SK-N-SH treated with all-trans-retinoic acid at 6 μM for 48 hours (cell line): ENCODE data around the gene CETN2.
A peak's percentile ranks its signal among the peaks of the same experiment; 100 is the strongest.

ENCODE experiments used
- ATAC-seq: fragments of 200-7000 bp; cut with Tn5 transposase; 3 replicates; pipeline ENCODE4 v1.9.1; 2020; ENCODE audit warnings: mild to moderate bottlenecking, moderate library complexity
- ARNTL ChIP-seq: fragments of 450-650 bp; formaldehyde crosslinking; IDR thresholded peaks from 2 replicates; pipeline ENCODE4 v1.5.0; 2020; ENCODE audit warnings: low read depth, mild to moderate bottlenecking, moderate library complexity, borderline replicate concordance
- BACH2 ChIP-seq: fragments of 250-450 bp; sonication (Bioruptor Pico); IDR thresholded peaks from 2 replicates; pipeline ENCODE4 v1.9.0; 2021; ENCODE audit warnings: mild to moderate bottlenecking, borderline replicate concordance
- ESRRG ChIP-seq: fragments of 250-450 bp; sonication (Bioruptor Pico); IDR thresholded peaks from 2 replicates; pipeline ENCODE4 v1.6.1; 2021; ENCODE audit warnings: mild to moderate bottlenecking
- GLIS3 ChIP-seq: fragments of 250-450 bp; sonication (Bioruptor Pico); IDR thresholded peaks from 2 replicates; pipeline ENCODE4 v1.5.0; 2020; ENCODE audit warnings: mild to moderate bottlenecking, moderate library complexity
- ISL1 ChIP-seq: fragments of 250-450 bp; sonication (Bioruptor Pico); IDR thresholded peaks from 2 replicates; pipeline ENCODE4 v2.1.2; 2022; ENCODE audit warnings: mild to moderate bottlenecking, moderate library complexity
- OSR1 ChIP-seq: fragments of 250-450 bp; sonication (Bioruptor Pico); IDR thresholded peaks from 2 replicates; pipeline ENCODE4 v1.8.0; 2022; ENCODE audit warnings: moderate library complexity, mild to moderate bottlenecking, inconsistent platforms
- PPARA ChIP-seq: fragments of 250-450 bp; sonication (Bioruptor Pico); IDR thresholded peaks from 2 replicates; pipeline ENCODE4 v1.5.0; 2020; ENCODE audit warnings: mild to moderate bottlenecking, borderline replicate concordance
- RARB ChIP-seq: fragments of 250-450 bp; sonication (Bioruptor Pico); IDR thresholded peaks from 2 replicates; pipeline ENCODE4 v1.8.0; 2021; ENCODE audit warnings: mild to moderate bottlenecking, moderate library complexity
- SNAI2 ChIP-seq: fragments of 250-450 bp; sonication (Bioruptor Pico); IDR thresholded peaks from 2 replicates; pipeline ENCODE4 v1.5.0; 2020; ENCODE audit warnings: mild to moderate bottlenecking, moderate library complexity
- TCF4 ChIP-seq: fragments of 250-450 bp; sonication (Bioruptor Pico); IDR thresholded peaks from 2 replicates; pipeline ENCODE4 v1.8.0; 2021; ENCODE audit warnings: mild to moderate bottlenecking, moderate library complexity, borderline replicate concordance
- TOX ChIP-seq: fragments of 250-450 bp; sonication (Bioruptor Pico); IDR thresholded peaks from 2 replicates; pipeline ENCODE4 v1.8.0; 2021; ENCODE audit warnings: mild to moderate bottlenecking, moderate library complexity, borderline replicate concordance
- ZFP3 ChIP-seq: fragments of 250-450 bp; sonication (Bioruptor Pico); IDR thresholded peaks from 2 replicates; pipeline ENCODE4 v1.5.0; 2020; ENCODE audit warnings: mild to moderate bottlenecking, moderate library complexity
- ZNF565 ChIP-seq: fragments of 450-650 bp; formaldehyde crosslinking; conservative IDR thresholded peaks from 2 replicates; pipeline ENCODE4 v1.5.0; 2020; ENCODE audit warnings: low read depth, mild to moderate bottlenecking, moderate library complexity
- ZNF70 ChIP-seq: fragments of 450-650 bp; formaldehyde crosslinking; IDR thresholded peaks from 2 replicates; pipeline ENCODE4 v1.5.0; 2020; ENCODE audit warnings: mild to moderate bottlenecking, moderate library complexity
- TF ChIP-seq, protein P1 (sequence below): fragments of 250-450 bp; sonication (Bioruptor Pico); IDR thresholded peaks from 2 replicates; pipeline ENCODE4 v1.5.0; 2020; ENCODE audit warnings: mild to moderate bottlenecking, moderate library complexity
- TF ChIP-seq, protein P2 (sequence below): fragments of 250-450 bp; sonication (Bioruptor Pico); IDR thresholded peaks from 2 replicates; pipeline ENCODE4 v1.5.1; 2021; ENCODE audit warnings: mild to moderate bottlenecking, moderate library complexity
- TF ChIP-seq, protein P3 (sequence below): fragments of 250-450 bp; sonication (Bioruptor Pico); IDR thresholded peaks from 2 replicates; pipeline ENCODE4 v1.8.0; 2020; ENCODE audit warnings: mild to moderate bottlenecking, moderate library complexity, borderline replicate concordance
- TF ChIP-seq, protein P4 (sequence below): fragments of 250-450 bp; sonication (Bioruptor Pico); IDR thresholded peaks from 2 replicates; pipeline ENCODE4 v1.8.0; 2021; ENCODE audit warnings: low read depth, mild to moderate bottlenecking, moderate library complexity, borderline replicate concordance
- TF ChIP-seq, protein P5 (sequence below): fragments of 250-450 bp; sonication (Bioruptor Pico); IDR thresholded peaks from 2 replicates; pipeline ENCODE4 v1.5.1; 2020; ENCODE audit warnings: low read depth, mild to moderate bottlenecking, moderate library complexity

Gene CETN2

DNA sequence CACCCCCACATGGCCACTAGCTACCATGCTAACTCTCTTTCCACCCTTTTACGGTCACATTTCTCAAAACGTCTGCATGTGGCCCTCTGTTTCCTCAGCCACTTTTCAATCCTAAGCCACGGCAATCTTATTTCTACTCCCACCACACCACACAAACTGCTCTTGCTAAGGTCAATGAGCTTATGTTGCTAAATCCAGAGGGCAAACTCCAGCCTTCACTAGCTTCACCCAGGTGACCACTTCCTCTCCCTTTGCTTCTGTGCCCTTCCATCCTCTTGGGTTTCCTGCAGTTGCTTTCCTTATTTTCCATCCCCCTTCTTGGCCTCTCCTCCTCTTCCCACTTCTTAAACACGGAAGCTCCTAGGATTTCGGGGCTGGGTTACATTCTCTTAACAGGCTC, 16.5 kb downstream of the CETN2 start:
- no peak for TF ChIP-seq ZNF565 (CRISPR knock-in tag)
- no peak for TF ChIP-seq OSR1 (CRISPR knock-in tag)
- TF ChIP-seq, protein P1, sequence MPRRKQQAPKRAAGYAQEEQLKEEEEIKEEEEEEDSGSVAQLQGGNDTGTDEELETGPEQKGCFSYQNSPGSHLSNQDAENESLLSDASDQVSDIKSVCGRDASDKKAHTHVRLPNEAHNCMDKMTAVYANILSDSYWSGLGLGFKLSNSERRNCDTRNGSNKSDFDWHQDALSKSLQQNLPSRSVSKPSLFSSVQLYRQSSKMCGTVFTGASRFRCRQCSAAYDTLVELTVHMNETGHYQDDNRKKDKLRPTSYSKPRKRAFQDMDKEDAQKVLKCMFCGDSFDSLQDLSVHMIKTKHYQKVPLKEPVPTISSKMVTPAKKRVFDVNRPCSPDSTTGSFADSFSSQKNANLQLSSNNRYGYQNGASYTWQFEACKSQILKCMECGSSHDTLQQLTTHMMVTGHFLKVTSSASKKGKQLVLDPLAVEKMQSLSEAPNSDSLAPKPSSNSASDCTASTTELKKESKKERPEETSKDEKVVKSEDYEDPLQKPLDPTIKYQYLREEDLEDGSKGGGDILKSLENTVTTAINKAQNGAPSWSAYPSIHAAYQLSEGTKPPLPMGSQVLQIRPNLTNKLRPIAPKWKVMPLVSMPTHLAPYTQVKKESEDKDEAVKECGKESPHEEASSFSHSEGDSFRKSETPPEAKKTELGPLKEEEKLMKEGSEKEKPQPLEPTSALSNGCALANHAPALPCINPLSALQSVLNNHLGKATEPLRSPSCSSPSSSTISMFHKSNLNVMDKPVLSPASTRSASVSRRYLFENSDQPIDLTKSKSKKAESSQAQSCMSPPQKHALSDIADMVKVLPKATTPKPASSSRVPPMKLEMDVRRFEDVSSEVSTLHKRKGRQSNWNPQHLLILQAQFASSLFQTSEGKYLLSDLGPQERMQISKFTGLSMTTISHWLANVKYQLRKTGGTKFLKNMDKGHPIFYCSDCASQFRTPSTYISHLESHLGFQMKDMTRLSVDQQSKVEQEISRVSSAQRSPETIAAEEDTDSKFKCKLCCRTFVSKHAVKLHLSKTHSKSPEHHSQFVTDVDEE (CRISPR knock-in tag) = no peak
- TF ChIP-seq SNAI2 (CRISPR knock-in tag) = no peak
- TF ChIP-seq, protein P2, sequence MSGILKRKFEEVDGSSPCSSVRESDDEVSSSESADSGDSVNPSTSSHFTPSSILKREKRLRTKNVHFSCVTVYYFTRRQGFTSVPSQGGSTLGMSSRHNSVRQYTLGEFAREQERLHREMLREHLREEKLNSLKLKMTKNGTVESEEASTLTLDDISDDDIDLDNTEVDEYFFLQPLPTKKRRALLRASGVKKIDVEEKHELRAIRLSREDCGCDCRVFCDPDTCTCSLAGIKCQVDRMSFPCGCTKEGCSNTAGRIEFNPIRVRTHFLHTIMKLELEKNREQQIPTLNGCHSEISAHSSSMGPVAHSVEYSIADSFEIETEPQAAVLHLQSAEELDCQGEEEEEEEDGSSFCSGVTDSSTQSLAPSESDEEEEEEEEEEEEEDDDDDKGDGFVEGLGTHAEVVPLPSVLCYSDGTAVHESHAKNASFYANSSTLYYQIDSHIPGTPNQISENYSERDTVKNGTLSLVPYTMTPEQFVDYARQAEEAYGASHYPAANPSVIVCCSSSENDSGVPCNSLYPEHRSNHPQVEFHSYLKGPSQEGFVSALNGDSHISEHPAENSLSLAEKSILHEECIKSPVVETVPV = no peak
- no peak for TF ChIP-seq ARNTL (CRISPR knock-in tag)
- TF ChIP-seq ISL1 (CRISPR knock-in tag) = no peak
- TF ChIP-seq, protein P3, sequence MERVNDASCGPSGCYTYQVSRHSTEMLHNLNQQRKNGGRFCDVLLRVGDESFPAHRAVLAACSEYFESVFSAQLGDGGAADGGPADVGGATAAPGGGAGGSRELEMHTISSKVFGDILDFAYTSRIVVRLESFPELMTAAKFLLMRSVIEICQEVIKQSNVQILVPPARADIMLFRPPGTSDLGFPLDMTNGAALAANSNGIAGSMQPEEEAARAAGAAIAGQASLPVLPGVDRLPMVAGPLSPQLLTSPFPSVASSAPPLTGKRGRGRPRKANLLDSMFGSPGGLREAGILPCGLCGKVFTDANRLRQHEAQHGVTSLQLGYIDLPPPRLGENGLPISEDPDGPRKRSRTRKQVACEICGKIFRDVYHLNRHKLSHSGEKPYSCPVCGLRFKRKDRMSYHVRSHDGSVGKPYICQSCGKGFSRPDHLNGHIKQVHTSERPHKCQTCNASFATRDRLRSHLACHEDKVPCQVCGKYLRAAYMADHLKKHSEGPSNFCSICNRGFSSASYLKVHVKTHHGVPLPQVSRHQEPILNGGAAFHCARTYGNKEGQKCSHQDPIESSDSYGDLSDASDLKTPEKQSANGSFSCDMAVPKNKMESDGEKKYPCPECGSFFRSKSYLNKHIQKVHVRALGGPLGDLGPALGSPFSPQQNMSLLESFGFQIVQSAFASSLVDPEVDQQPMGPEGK = no peak
- TF ChIP-seq ZFP3 (CRISPR knock-in tag) = no peak
- no peak for TF ChIP-seq BACH2
- TF ChIP-seq TCF4 = no peak
- no peak for TF ChIP-seq TOX (CRISPR knock-in tag)
- TF ChIP-seq PPARA (CRISPR knock-in tag) = no peak
- TF ChIP-seq RARB (CRISPR knock-in tag) = no peak
- no peak for TF ChIP-seq GLIS3 (CRISPR knock-in tag)
- TF ChIP-seq ZNF70 = no peak
- TF ChIP-seq, protein P4, sequence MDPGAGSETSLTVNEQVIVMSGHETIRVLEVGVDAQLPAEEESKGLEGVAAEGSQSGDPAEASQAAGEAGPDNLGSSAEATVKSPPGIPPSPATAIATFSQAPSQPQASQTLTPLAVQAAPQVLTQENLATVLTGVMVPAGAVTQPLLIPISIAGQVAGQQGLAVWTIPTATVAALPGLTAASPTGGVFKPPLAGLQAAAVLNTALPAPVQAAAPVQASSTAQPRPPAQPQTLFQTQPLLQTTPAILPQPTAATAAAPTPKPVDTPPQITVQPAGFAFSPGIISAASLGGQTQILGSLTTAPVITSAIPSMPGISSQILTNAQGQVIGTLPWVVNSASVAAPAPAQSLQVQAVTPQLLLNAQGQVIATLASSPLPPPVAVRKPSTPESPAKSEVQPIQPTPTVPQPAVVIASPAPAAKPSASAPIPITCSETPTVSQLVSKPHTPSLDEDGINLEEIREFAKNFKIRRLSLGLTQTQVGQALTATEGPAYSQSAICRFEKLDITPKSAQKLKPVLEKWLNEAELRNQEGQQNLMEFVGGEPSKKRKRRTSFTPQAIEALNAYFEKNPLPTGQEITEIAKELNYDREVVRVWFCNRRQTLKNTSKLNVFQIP = no peak
- no peak for ATAC-seq

DNA sequence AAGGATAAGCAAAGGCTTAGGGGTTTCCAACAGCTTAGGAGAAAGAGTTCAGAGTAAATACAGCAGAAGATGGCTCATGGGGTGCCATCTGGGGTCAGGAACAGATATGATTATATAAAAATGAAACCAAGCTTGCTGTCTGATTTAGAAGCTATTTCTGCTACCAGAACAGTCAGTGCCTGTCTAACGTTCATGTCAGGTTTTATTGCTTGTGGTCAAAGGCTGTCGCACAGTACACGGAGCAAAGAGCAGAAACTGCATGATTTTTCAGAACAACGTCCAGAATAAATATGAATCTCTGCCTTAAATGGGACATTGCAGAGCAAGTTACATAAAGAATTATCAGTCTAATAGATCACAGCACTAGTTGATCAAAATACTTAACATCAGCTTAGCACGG, 17.4 kb downstream of the CETN2 start:
- ATAC-seq = peak; percentile 17; the same call in 1 of the 3 replicates
- TF ChIP-seq, protein P2 = no peak
- TF ChIP-seq ISL1 (CRISPR knock-in tag) = no peak

DNA sequence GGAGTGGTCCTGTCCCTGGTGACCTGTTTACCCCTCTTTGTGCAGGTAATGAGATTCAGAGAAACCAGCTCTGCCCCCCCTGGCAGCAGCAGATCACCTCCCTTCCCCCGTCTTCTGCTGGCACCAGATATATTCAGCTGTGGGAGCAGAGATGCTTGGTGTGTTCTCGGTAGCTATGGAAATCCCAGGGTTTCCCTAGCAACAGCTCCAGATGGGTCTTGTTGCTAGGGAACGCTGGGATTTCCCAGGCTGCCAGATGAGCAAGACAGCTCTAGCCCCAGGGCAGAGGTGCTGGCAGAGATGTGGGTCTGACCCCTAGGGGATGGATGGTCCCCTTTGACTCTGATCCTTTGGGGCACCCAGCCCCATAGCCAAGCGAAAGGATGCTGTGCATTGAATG, 20.2 kb downstream of the CETN2 start:
- TF ChIP-seq GLIS3 (CRISPR knock-in tag) (no peak), TOX (CRISPR knock-in tag) (no peak)
- TF ChIP-seq, protein P4 = no peak
- no peak for ATAC-seq

DNA sequence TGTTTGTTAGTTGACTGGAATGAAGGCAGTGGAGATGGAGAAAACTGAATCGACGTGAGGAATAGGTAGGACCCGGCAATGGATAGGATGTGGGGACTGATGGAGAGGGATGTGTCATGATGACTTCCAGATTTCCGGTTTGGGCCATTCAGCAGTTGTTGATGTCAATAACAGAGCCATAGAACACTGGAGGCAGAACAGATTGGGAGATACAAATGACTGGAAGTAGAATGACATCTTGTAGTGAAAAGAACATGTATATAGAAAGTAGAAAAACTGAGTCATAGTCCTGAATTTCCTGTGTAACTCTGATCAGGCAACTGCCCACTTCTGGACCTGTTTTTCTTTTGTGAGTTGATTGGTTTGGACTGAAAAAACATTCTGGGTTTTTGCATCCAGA, 24.5 kb downstream of the CETN2 start:
- ATAC-seq = peak; percentile 66
- no peak for TF ChIP-seq ESRRG (CRISPR knock-in tag)
- no peak for TF ChIP-seq GLIS3 (CRISPR knock-in tag)
- TF ChIP-seq, protein P5, sequence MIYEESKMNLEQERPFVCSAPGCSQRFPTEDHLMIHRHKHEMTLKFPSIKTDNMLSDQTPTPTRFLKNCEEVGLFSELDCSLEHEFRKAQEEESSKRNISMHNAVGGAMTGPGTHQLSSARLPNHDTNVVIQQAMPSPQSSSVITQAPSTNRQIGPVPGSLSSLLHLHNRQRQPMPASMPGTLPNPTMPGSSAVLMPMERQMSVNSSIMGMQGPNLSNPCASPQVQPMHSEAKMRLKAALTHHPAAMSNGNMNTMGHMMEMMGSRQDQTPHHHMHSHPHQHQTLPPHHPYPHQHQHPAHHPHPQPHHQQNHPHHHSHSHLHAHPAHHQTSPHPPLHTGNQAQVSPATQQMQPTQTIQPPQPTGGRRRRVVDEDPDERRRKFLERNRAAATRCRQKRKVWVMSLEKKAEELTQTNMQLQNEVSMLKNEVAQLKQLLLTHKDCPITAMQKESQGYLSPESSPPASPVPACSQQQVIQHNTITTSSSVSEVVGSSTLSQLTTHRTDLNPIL = no peak
- no peak for TF ChIP-seq RARB (CRISPR knock-in tag)
- TF ChIP-seq BACH2 = no peak
- no peak for TF ChIP-seq SNAI2 (CRISPR knock-in tag)
- no peak for TF ChIP-seq ZNF565 (CRISPR knock-in tag)
- TF ChIP-seq, protein P1 (CRISPR knock-in tag) = no peak
